HS-5 (cell line): ENCODE measurements around the gene TEAD1.

Source experiments
- DNase-seq: peaks from one replicate; pipeline ENCODE4 v3.0.0-alpha.2; 2012; ENCODE audit warnings: low read depth

Gene TEAD1

DNA sequence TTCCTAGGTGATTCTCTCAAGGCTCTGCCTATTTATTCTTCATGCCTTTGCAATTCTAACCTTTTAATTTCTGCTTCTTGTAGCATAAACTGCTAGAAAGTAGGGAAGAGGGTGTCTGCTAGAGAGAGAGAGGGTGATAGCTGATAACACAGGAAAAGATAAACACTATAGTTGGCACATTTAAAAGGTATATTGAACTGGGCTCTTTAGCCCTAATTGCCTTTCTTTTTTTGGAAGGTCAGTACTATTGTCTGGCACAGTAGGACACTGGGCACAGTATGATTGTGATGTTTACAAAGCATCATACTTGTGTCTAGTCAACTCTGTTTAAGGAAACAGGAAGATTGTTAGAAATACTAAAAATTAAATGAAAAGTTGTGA lies 33.3 kb downstream of the TEAD1 start:
- no peak for DNase-seq

DNA sequence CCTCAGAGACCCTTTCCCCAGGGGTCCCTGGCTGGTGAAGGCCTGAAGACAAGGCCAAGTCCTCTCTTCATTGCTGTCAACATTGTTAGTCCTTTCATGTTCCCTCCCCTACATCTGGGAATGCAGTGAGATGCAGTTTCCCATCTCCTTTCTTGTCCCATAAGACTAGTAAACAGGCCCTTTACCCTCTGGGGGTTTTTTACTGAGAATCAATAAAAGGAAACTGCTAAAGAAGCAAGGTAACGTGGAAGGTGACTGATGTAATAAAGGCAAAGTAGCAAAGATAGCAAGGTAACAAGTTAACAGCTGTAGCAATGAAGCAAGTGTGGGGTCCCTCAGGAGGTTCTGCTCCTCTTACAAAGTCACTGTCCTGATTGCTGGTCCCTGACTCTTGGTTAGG lies 37.3 kb downstream of the TEAD1 start:
- DNase-seq = no peak

DNA sequence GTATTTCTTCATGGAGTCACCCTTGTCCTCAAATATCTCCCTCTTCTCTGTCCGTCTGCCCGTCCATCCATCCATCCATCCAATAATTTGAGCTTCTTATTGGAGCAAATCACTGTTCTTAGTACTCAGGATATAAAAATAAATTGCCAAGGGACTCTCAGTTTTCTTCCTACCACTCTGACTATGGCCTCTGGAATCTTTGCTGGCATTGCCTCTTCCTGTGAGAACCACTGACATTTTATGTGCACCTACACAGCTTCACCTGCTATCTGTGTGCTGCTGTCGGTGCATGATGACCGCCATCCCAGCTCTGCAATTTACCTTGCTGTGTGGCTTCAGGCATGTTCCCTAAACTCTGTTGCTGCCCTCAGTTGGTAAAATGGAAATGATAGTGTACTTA lies 37.9 kb downstream of the TEAD1 start:
- DNase-seq = no peak

DNA sequence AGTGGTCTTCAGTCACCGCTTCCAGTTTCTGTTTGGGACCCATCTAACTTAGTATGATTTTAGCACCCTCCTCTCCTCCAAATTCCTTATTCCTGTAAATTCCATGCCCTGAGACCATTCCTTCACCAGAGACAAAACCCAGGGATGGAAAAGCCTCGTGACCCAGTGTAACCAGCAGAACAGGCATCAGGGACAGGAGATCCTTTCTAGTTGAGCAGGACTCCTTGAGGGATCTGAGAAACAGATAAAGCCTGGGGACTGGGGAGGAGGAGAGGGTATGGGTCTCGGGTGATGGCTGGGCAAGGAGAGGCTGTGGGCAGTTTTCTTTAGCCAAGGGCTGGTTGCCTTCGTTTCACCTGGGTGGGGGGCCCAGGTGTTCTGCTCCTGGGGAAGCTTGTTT lies 40.9 kb downstream of the TEAD1 start:
- no peak for DNase-seq

DNA sequence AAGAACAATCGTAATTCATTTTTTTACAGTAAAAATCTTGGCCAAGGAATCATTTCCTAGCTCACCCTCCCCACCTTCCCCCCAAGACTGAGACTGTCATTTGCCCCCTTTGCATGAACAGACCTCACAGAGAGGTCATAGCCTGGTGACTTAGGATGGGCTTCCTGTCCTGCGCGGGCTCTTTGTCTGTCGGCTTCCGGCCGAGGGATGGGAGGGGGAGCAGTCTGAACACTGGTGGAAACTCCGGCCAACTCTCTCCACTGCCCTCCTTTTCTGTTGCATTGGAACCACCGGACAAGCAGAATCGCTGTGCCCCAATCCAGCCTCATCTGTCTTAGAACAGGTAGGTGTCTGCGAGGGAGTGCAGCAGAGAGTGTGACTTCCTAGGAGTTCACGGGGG lies 41.7 kb downstream of the TEAD1 start:
- DNase-seq = no peak

DNA sequence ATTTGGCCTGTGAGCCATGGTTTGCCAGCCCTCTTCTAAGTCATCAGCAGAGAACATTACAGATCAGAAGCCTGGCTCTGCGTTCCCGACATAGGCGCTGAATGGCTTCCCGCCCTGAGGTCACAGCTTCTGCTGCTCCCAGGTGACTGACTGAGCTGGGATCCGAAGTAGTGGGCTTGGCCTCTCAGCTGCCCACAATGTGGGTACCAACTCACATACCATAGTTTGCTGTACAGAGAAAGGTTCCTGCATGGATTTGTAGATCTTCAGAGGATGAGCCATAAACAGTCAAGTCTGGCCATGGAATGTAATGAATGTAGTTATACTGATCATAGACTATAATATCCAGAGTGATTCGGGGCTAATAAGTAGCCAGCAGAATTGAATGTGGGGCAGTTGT lies 42.6 kb downstream of the TEAD1 start:
- no peak for DNase-seq

DNA sequence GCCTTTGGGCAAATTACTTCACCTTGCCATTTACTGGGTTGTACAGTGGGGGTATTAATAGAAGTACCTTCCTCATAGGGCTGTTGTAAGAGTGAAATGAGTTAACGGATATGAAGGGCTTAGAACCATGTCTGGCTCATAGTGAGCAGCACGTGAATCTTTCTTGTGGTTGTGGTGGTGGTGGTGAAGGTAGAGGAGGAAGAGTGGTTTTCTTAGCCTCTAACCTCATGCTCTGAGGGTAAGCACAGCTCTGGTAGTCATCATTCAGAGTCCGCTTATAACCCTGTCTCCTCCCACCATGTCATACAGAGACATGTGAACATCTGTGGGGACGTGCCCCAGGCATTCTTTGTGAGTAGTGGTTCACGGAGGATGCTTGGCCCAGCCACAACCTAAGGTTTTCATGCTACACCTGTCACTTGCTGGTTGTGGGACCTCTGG lies 43.6 kb downstream of the TEAD1 start:
- DNase-seq = no peak

DNA sequence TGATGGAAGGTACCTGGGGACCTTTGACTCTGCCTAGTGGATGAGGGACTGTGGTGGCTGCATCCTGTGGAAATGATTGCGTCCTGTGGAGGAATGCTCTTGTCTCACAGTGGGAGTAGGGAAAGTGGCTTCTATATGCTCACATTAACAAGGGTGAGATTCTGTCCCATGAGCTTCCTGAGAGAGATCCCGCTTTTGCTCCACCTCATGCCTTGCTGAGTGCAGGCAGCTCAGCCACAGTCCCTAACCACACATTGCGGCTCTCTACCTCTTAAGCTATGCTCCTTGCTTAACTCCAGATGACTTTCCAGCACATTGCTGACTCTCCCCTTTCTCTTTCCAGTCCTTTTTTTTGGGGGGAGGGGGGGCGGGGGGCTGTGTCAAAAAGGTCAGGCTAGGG lies 45.0 kb downstream of the TEAD1 start:
- DNase-seq = no peak

DNA sequence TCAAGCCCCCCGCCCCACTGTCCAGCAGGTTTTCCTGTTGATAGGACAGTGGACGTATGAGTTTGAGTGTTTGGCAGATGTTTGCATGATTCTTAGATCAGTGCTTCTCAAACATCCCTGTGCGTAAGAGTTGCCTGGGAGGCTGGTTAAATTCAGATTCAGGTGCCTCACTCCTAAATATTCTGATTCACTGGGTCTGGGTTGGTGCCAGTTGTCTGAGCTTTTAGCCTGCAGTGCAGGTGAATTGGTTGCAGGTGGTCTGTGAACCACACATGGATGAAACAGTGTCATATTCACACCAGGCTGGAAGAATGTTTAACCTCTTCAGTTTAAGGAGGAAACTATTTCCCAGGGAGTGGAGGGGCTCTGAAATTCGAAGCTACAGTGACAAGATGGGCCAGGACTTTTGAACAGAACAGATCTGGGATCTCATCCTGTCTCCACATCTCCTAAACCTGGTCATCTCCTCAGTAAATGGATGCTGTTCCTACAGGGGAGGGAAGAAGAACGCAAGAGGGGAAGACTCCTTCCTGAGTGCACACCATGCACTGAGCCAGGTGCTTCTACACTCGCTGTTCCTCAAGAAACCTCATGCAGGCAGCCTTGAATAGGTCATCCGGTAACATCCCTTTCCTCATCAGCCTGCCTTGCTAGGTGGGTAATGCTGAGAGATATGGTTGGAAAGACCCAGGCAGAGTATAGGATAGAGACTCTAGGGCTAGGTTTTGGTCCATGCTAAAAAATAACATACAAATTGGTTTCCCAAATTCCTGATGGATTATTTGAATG lies 47.8 kb downstream of the TEAD1 start:
- no peak for DNase-seq

DNA sequence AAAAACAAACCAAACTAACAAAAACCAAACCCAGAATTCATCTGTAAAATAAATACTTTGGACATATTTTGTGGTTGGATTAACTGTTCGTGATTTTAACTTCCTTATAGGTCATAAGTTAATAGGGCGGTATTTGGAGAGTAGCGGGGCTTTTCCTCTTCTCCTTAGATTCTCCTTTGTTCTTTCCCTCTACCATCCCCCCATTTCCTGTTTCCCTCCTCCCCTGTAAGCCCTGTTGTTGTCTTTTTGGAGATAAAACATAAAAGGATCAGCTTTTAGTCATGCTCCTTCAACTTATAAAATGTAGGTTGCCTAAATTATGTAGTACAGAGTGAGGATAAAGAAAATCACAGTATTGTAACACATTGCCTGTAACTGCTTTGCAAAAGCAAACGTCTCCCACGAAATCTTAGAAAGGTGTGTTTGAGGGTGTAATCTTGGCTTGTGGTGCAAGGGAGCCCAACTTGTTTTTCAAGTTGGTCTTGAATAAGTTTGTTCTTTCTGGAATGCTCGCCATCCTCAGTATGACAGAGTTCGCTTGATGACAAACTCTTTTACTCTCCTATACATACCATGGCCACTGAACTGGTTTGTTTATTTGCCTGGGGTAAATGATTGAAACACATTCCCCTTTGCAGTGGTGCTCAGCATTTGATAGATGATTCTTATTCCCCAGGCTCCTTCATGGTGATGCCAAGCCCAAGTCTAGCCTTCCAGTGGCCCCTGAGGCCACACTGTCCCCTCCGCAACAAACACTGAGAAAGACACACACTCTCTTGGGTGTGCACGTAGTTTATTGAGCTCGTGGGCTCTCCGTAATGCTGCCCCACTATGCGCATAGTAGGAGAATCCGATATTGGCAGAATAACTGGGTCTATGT lies 49.4 kb downstream of the TEAD1 start:
- no peak for DNase-seq

DNA sequence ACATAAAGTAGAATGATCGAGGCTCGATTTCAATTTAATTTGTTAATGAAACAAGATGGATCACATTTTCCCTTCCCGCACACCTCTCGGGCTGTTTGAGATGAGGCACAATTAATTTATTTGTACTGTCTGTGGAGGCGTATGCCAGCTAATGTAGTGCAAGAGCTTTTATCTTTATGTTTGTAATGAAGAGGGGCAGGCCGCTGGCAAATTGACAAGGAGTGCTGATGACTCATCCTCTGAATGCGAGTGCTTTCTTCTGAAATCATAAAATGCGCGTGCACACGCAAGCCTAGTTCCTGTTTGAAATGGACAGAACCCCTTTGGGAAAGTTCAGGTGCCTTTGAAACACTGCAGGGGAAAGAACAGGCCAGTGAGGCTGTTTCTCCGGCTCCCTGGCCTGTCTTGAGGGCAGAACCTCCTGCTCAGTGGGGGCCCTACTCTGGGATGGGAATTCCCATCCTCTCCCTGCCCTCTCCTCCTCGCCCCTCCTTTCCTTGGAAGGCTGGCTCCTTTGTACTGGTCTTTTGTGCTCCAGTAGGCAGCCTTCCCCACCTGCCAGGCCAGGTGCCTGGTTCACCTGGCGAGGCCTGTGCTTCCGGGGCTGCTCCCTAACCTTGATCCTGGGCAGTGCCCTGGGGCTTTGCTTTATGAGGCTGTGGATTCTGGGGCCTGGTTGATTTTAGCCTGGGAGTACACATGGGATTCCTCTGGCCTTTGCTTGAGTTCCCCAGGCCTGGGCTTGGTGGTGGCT lies 50.3 kb downstream of the TEAD1 start:
- peak; percentile 34 for DNase-seq

DNA sequence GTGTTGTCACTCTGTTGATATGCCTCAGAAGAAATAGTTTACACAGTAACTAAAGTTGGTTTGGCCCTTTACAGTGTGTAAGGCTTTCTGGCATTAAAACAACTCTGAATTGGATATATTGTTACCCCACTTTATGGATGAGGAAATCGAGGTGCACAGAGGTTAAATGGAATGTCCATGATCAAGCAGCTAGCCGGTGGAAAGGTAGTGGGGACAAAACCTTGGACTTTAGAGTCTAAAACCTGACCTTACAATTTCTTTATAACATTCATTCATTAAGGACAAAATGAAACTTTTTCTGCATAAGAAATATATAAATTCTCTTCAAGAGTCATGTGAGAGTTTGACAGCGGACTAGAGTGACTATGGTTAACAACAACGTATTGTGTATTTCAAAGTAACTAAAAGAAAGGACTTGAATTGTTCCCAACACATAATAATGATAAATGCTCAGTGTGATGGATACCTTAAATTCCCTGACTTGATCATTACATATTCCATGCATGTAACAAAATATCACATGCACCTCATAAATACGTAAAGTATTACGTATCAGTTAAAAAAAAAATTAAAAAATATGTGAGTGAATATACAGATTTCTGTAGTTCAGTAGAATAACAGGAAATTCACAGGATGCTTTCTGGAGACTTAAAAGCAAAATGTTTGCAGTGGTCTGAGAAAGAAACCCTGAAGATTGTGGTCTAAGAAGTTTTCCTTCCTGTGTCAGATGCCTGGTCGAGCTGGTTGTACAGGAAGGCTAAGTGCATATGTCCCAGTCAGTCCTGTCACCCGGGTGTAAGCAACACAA lies 51.0 kb downstream of the TEAD1 start:
- no peak for DNase-seq

DNA sequence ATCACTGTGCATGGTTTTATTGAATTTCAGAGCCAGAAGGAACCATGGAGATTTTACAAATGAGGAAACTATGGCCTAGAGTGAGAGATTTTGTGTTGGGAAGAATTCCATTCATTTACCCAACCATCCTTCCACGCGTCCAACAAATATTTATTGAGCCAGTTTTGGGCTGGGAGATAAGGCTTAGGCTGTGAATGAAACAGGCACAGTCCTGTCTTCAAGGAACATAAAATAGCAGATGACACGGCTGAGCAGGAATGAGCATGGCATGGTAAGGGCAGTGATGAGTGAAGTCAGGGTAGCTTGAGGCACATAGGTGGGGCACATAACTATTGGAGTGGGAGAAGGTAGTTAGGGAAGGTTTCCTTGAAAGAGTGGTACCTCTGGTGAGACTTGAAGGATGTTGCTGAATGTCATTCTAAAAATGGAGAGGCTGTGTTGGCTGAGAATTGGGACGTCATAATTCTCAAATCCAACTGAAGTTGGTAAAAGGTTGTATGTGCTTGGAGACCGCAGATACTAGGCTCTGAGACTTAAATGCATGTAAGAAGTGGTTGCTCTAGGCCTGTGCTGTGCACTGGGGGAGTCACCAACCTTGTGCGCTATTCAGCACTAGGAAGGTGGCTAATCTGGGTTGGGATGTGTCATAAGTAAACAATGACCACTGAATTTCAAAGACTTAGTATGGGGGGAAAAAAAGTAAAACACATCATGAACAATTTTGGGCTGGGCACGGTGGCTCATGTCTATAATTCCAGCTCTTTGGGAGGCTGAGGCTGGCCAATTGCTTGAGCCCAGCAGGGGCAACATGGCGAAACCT lies 51.9 kb downstream of the TEAD1 start:
- DNase-seq = peak; percentile 24

DNA sequence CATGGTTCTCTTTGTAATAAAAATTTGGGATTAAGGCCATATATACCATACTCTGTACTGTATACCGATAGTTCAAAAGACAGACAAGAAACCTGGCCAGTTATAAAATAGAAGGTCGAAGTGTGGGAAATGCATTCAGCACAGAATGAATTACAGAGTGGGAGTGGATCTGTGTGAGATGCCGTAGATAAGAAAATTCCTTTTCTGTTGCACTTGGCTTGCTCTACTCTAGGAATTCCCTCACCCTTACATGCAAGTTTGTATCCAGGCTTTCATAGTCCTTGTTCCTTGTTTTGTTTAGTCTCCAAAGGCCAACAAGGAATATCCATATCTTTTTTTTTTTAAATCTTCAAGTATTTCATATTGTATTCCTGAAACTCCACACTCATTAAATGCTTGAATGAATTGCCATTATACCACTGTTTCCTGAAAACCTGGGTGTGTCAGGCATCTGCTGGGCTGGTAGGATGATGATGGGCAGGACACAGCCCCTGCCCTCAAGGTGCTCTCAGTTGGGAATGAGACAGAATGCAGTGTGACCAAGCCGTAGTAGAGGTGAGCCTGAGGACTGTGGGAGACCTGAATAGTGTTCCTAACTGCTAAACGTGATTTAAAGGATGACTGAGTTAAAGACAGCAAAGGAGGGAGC lies 53.5 kb downstream of the TEAD1 start:
- no peak for DNase-seq

DNA sequence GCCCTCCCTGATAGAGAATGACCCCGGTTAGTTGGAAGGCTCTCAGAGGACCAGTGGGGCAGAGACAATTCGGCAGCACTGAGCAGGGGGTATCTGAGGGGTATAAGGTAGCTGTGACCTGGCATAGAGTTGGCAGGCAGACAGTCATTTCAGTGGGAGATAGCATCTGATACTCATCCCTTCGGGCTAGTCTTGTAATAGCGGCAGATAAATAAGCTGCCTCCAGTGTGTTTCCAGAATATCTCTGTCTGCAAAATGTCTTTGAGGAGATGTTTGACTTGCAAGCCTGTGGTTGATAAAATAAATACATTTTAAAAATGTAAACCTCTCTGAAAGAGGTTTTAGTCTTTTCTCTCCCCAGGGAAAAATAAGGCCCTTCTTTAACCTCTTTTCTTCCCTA lies 54.2 kb downstream of the TEAD1 start:
- no peak for DNase-seq

DNA sequence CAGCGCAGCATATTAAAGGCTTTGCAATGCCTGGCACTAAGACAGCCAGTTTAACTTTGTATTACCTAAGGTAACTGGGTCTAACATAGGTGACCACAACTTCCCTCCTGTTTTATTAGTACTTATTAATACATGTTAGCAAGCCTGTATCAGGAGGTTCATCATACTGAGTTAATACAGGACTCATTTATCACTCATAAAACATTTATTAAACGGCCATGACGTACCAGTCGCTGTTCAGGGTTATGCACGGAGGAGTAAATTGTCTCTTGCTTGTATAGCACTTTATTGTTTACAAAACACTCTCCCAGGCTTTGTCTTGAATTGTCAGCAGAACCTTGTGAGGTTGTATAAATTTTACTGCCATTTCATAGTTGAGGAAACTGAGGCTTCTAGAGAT lies 55.7 kb downstream of the TEAD1 start:
- no peak for DNase-seq

DNA sequence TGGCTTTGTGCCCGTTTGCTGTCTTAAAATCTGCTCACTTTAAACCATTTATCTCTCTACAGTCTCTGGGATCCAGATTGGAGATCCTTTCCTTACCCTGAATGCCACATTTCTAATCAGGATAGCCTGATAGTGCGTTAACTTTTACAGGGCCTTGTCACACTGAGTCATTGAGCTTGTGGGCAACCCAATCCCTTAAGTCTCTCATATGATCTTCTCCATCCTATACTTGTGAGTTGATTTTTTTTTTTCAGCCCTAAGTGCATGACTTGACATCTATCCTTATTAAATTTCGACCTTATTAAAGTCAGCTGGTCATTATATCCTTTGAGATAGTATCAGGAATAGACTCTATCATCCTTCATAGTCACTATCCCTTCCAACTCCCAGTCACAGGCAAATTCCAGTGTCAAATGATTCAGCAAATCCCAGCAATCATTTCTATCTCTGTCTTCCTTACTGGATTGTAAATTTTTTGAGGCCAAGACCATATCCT lies 57.7 kb downstream of the TEAD1 start:
- DNase-seq = peak; percentile 14

DNA sequence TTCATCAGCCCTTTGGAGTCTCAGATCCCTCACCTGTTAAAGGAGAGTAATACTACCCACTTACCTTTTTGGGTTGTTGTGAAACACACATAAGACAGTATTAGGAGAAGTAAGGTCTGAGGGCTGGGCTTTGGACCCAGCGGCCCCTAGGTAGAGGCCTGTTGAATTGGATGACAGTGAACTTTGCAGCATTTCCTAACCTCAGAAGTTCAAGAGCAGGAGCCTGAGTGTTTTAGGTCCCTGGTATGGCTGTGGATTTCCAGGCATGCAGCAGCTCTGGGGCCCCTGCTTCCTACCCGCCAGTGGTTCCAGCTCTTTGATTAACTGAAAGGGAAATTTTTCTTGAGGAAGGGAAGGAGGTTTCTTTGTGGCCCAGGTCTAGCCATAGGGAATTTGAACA lies 58.9 kb downstream of the TEAD1 start:
- no peak for DNase-seq

DNA sequence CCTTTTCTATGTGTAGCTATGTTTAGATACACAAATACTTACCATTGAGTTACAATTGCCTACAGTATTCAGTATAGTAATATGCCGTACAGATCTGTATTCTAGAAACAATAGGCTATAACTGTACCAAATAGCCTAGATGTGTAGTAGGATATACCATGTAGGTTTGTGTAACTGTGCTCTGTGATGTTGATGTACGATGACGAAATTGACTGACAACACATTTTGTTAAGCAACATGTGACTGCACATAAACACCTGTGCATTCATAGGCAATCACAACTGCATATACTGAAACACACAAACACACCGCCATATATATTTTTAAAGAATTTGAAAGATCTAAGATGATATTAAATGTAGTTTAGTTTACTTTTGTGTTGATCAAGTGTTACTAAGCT lies 60.4 kb downstream of the TEAD1 start:
- DNase-seq = no peak

DNA sequence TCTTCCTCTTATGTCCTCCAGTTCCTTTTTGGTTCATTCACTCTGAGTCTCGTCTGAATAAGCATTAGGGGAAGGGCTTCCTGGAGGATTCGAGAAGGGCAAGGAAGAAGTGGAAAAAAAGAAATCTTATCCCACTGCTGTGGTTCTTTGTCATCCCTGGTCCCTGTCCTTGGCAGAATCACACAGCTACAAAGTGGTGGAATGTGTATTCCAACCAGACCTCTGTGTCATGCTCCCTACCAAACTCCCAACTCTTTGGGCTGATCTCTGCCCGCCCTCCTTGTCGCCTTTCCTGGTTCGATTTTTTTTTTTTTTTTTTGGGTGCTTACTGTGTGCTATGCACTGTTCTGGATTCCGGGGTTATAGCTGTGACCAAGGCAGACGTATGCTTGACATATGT lies 61.0 kb downstream of the TEAD1 start:
- no peak for DNase-seq
